Measurements from ENCODE around the gene RPL39.
"Not testable (repeated sequence)": the region's sequence is repeated elsewhere in the genome, so short reads cannot be mapped to it uniquely, and the experiment has no call there.

RPL39 gene

DNA sequence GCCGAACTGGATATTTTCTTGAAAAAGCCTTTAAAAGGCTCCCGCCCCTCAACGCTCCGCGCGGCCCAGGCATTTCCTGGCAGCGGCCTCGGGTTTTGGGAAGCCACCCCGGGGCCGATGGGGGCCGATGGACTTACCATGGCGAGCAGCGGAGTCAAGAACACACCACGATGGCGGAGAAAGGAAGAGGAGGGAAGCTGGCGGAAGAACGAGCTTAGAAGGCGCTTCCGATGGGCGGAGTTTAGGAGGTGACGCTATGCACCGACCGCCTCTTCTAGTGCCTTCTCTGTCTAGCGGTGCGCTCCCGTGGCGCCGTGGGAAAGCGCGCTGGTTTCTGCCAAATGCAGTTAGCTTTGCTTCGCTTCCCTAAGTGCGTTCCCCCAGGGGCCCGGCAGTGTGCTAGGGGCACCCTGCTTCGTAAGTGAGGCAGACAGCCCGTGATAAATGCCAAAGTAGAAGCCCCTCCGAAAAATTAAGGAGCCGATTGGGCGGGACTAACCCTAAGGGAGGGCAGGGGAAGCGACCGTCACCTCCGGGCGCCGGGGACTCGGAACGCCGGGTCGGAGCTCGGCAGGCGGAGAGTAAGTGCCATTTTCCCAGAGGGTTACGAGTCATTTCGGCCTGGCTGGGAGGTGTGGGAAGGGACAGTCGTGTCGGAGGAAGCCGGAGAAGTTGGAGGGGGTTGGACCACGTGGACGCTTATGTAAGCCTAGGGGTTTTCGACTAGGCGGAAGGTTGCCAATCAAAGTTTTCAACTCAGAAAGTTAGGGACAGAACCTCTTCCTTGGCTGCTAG is at the start of gene RPL39:
RPL39 (minus strand) TSS at position 194 of the 795 bp plus-strand sequence; CDS start at position 140, 54 bp downstream.
- peak; percentile 85 for DNase-seq (ENCODE audit: low spot score)

DNA sequence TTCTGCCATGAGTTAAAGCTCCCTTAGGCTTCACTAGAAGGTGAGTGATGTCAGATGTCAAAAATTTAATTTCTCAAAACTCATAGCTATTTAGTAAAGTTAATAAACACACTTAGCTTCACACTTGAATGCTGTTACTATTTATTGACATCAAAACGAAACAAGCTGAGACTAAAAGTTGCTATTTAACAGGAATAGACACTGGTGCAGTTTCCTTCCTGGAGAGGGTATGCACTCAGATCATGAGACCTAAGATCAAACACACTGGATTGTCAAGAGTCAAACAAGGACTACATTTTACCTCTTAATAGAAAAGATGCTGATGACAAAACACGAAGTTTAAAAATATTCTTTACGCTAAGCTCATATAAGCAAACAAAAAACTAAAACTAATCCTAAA is 42.5 kb upstream of the RPL39 start:
- DNase-seq (ENCODE audit: low spot score) = no peak

- DNase-seq (ENCODE audit: low spot score) = no peak
These were observed 37.0 kb upstream of the RPL39 start for GRCh38 chrX:119828446-119828845.

GRCh38 chrX:119826399-119826959 is 35.0 kb upstream of the RPL39 start:
- no peak for DNase-seq (ENCODE audit: low spot score)

GRCh38 chrX:119824221-119824620 is 32.8 kb upstream of the RPL39 start:
- DNase-seq (ENCODE audit: low spot score) = not testable (repeated sequence)

GRCh38 chrX:119821703-119822102 is 30.3 kb upstream of the RPL39 start:
- not testable (repeated sequence) for DNase-seq (ENCODE audit: low spot score)

DNA sequence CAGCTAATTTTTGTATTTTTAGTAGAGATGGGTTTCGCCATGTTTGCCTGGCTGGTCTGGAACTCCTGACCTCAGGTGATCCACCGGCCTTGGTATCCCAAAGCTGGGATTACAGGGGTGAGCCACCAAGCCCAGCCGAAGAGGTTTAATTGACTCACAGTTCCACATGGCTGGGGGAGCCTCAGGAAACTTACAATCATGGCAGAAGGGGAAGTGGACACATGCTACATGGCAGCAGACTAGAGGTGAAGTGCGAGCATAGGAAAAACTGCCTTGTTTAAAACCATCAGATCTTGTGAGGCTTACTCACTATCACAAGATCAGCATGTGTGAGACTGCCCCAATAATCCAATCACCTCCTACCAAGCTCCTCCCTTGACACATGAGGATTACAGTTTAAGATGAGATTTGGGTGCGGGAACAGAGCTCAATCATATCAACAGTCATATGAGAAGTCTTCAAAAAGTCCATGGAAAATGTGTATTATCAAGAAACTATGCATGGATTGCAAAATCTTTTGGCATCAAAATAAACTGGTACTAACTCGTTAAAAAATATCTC is 25.8 kb upstream of the RPL39 start:
- no peak for DNase-seq (ENCODE audit: low spot score)

DNA sequence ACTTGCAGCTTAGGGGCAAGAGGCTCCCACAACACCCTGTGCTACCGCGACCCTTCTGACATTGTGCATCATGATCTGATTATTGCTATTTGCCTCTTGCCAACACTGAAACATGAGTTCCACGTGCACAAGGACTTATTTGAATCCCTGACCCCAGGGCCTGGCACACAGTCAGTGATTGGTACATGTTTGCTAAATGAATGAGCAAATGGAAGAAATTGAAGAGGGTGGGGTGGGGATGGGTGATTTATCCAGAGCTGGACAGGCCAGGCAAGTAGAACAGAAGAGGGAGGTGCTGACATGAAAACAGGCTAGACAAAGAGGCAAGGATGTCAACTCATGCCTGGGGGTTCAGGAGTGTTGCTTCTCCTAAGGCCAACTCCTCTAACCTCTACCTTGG is 24.9 kb upstream of the RPL39 start:
- no peak for DNase-seq (ENCODE audit: low spot score)

GRCh38 chrX:119809185-119809666 is 17.8 kb upstream of the RPL39 start:
- no peak for DNase-seq (ENCODE audit: low spot score)

GRCh38 chrX:119808461-119808860 is 17.0 kb upstream of the RPL39 start:
- not testable (repeated sequence) for DNase-seq (ENCODE audit: low spot score)

GRCh38 chrX:119802546-119802945 is 11.1 kb upstream of the RPL39 start:
- DNase-seq (ENCODE audit: low spot score) = no peak

- DNase-seq (ENCODE audit: low spot score) = no peak
These were observed 10.1 kb upstream of the RPL39 start for GRCh38 chrX:119801253-119802221.

DNA sequence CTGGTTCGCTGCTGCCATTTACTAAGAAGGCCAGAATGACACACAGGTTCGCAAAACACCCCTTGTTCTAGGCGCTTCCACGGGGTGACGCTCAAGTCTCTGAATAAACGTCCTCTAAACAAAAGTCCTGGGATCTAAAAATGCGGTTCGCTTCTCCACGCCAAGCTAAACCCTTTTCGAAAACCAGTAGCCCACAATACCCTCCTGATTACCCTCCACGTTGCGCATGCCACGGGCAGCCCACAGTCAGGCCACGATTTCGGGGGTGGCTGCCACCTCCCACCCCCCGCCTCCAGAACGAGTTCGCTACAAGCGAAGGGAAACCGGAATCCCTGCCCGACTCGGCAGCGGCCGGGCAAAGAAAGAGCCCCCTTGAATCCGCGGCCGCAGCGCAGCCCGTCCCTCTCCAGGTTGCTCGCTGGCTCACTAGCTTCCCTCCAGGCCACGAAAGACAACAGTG is 423 bp downstream of the RPL39 start:
- DNase-seq (ENCODE audit: low spot score) = no peak

DNA sequence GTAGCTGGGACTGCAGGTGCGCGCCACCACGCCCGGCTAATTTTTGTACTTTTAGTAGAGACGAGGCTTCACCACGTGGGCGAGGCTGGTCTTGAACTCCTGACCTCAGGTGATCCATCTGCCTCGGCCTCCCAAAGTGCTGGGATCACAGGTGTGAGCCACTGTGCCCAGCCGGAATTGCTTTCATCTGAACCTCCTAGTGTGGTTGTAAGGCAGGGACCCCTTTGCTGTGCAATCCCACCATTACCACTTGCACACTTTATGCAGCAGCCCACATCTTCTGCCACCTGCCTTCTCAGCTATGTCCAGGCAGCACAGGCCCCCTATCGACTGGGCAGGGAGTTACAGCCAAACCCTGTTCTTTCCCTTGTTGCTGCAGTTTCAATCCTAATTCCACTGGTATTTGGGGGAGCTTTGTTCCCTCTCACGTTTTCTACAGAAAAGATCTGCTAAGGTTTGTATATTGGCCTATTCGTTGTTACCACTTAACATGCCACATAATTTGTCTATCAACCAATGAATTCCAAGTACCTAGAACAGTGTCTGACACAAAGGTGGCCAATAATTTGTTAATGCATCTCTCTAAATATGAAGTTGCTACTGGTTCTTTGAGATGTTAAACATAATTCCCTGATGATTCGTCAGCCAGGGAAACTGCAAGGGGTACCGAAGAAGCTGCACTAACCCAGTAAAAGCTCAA is 6.5 kb downstream of the RPL39 start:
- DNase-seq (ENCODE audit: low spot score) = no peak

- no peak for DNase-seq (ENCODE audit: low spot score)
These were observed 8.4 kb downstream of the RPL39 start for GRCh38 chrX:119783026-119783425.

DNA sequence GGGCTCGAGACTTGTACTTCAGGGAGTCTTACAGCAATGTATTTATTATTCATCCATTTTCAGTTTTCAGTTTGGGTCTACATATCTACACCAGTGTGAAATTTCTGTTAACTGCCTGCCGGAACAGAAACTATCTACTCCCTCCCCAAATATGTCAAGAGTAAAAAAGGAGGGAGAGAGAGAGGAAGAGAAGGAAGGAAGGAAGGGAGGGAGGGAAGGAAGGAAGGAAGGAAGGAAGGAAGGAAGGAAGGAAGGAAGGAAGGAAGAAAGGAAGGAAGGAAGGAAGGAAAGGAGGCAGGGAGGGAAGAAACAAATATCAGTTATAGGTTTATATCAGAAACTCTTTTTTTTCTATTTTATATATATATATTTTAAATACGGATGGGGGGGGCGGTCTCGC is 12.6 kb downstream of the RPL39 start:
- no peak for DNase-seq (ENCODE audit: low spot score)

DNA sequence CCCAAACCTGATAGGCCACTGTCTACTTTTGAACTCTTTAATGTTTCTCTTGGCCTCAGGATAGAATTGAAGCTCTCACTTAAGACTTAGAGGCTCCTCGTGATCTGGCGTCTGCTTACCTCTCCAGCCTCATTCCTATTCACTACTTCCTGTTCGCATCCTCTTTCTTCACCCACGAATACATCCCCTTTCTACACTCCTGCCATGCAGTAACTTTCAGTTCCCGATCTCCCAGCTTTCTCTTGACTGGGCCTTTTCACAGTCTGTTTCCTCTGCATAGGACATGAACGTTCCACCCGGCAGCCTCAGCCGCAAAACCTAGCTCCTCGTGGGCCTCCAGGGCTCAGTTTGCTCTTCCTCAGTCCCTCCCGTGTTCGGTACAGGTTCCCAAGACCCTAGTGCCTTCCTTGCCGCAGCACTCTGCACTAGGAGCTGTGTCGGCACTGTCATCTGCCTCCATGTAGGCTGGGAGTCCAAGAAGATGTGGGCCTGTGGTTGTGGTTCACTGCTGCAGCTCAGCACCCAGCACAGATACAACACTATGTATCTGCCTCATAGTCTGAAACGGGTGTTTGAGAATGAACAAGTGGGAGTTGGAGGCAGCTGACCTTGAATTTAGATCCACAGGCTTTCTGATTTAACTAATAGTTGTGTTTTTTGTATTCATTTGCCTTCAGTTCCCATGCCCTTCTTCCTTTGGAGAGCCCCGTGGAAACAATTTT is 15.8 kb downstream of the RPL39 start:
- DNase-seq (ENCODE audit: low spot score) = no peak

DNA sequence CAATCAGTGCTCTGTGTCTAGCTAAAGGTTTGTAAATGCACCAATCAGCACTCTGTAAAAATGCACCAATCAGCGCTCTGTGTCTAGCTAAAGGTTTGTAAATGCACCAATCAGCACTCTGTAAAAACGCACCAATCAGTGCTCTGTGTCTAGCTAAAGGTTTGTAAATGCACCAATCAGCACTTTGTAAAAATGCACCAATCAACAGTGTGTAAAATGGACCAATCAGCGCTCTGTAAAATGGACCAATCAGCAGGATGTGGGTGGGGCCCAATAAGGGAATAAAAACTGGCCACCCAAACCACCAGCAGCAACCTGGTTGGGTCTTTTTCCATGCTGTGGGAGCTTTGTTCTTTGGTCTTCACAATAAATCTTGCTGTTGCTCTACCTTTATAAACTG is 22.0 kb downstream of the RPL39 start:
- DNase-seq (ENCODE audit: low spot score) = not testable (repeated sequence)

- DNase-seq (ENCODE audit: low spot score) = not testable (repeated sequence)
These were observed 23.0 kb downstream of the RPL39 start for GRCh38 chrX:119768436-119768835.

GRCh38 chrX:119763836-119764387 is 27.5 kb downstream of the RPL39 start:
- DNase-seq (ENCODE audit: low spot score) = no peak

Measured in left forelimb (tissue), 1 donor.